Skeletal muscle tissue (tissue), 4 donors: ENCODE measurements around the gene BLMH. TPM values are rescaled to one million over a fixed set of nuclear protein-coding genes. Genes with fewer than 3 reads are reported as not detected.

ENCODE experiments used
- H3K27ac ChIP-seq: one replicate; pipeline ENCODE4 v1.7.0; 2013; ENCODE audit warnings: mild to moderate bottlenecking, low read depth, low read length, inconsistent platforms
- H3K27me3 ChIP-seq, 3 donors: one replicate each; pipeline ENCODE4 v1.7.0; 2013; ENCODE audit warnings: low read length in 3 of 3; ENCODE audit not compliant: control insufficient read depth in 3 of 3, insufficient read depth in 3 of 3
- H3K36me3 ChIP-seq, 3 donors: one replicate each; pipeline ENCODE4 v1.7.0; 2013; ENCODE audit warnings: low read length in 3 of 3; ENCODE audit not compliant: control insufficient read depth in 3 of 3, insufficient read depth in 3 of 3
- H3K4me1 ChIP-seq, 3 donors: one replicate each; pipeline ENCODE4 v1.7.0; 2013; ENCODE audit warnings: low read length in 3 of 3, mild to moderate bottlenecking in 3 of 3; ENCODE audit not compliant: control insufficient read depth in 3 of 3, insufficient read depth in 3 of 3
- H3K4me3 ChIP-seq, 3 donors: one replicate each; pipeline ENCODE4 v1.7.0; 2013; ENCODE audit warnings: low read length in 3 of 3
- H3K9ac ChIP-seq, 3 donors: one replicate each; pipeline ENCODE4 v1.7.0; 2013; ENCODE audit warnings: low read length in 3 of 3, mild to moderate bottlenecking in 3 of 3, moderate library complexity in 2 of 3, low read depth in 1 of 3
- H3K9me3 ChIP-seq, 3 donors: one replicate each; pipeline ENCODE4 v1.7.0; 2013; ENCODE audit warnings: low read length in 3 of 3; ENCODE audit not compliant: control insufficient read depth in 3 of 3
- total RNA-seq: library from RNA; depleted of rRNA; stranded (reverse); fragments of >200 nt; gene quantifications from one replicate; pipeline ENCODE4 v1.2.3, GENCODE V29; 2014
- donor health status: Osteomylitis.

Gene BLMH
- total RNA-seq, 1 donor from 2014 or later, result 37.1 TPM

DNA sequence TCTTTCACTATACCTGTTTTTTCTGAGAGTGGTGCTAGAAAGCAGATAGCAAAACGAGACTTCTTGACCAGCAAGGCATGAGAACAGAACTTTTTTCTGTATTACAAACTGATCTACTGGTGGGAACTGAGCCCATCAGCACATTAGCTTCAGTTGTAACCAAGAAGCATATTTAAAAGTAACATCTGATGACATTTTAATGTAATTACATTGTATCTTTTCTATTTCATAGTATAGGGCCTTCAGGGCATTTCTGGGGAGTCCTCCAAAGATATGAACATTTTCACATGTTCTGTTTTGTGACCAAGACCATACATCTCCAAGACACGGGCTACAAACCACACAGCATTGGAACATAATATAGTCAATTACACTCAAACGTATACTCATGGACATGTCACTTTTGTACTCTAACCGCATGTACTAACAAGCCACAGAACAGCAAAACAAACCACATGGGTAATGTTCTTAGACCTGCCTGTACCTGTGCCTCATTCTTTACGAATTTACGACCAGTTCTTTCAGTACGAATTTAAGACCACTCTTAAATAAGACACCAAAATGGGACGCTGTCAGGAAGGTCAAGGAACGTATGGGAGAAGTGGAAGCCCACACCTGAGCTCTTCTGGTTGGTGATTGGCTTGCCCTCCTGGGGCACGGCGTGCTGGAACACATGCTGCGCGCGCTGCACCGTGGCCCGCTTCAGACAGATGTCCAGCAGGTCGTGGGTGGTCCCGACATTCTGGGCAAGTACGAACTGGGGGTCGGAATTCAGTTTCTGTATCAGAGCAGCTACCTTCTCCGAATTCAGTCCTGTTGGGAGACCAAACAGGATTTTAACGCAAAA lies 825 bp downstream of the BLMH start:
- H3K4me1 ChIP-seq, result peaks cover 13 to 20% (median 14%) of the 10 kb centered on the region in 3 donors
- H3K27me3 ChIP-seq, result no peaks in the 10 kb centered on the region
- no peak overlapping the region for H3K27ac ChIP-seq
- H3K9ac ChIP-seq, result peak overlapping the region; percentile 45 to 84 (median 83)
- H3K9me3 ChIP-seq, result no peaks in the 10 kb centered on the region
- peak overlapping the region; percentile 76 to 94 (median 89) for H3K4me3 ChIP-seq
- H3K36me3 ChIP-seq, result peaks cover 8 to 14% (median 14%) of the 10 kb centered on the region in 3 donors

DNA sequence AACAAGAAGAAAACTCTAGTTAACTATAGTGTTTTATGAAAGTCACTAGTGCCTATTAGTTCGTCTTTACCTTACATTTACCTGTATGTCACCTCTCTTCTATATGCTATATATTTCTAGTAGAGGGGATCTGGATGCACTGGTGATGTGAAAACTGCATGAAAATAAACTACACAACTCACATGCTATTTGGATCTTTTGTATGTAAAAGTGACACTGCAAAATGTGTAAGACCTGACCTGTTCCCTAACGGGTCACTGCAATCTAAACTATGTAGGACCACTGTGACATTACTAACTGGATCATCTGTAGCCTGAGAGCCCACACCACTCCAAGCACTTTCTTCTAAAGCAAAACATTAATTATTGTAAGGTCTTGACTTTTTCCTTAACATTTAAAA lies 1.7 kb downstream of the BLMH start:
- peak overlapping the region in 1 of 3 donors; percentile 76 for H3K4me3 ChIP-seq
- H3K27me3 ChIP-seq, result no peaks in the 10 kb centered on the region
- no peak overlapping the region for H3K27ac ChIP-seq
- H3K4me1 ChIP-seq, result peaks cover 13 to 20% (median 14%) of the 10 kb centered on the region in 3 donors
- H3K36me3 ChIP-seq, result peaks cover 11 to 22% (median 21%) of the 10 kb centered on the region in 3 donors
- H3K9me3 ChIP-seq, result no peaks in the 10 kb centered on the region
- H3K9ac ChIP-seq, result peak overlapping the region in 1 of 3 donors; percentile 1

DNA sequence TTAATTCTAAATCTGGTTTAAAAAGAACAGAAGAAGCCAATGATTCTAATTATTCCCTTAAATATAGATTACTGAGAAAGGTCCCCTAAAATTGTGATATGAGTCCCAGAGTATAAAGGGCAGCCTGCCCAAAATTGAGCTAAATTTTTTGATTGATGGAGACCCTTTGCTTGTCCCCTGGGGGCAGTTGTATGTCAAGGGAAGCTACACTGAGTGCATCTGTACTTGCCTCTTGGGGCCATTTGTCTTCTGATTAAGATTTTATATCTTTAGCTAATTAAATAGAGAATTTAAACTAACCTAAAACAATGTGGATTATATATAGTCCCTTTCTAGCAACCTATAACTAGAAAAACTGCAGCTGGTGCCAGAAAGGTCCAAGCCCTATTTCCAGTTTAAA lies 12.6 kb downstream of the BLMH start:
- no peak overlapping the region for H3K4me3 ChIP-seq
- no peaks in the 10 kb centered on the region for H3K27me3 ChIP-seq
- H3K27ac ChIP-seq, result no peak overlapping the region
- peaks cover 3 to 35% (median 23%) of the 10 kb centered on the region in 3 donors for H3K36me3 ChIP-seq
- no peaks in the 10 kb centered on the region for H3K4me1 ChIP-seq
- no peak overlapping the region for H3K9ac ChIP-seq
- H3K9me3 ChIP-seq, result no peaks in the 10 kb centered on the region

DNA sequence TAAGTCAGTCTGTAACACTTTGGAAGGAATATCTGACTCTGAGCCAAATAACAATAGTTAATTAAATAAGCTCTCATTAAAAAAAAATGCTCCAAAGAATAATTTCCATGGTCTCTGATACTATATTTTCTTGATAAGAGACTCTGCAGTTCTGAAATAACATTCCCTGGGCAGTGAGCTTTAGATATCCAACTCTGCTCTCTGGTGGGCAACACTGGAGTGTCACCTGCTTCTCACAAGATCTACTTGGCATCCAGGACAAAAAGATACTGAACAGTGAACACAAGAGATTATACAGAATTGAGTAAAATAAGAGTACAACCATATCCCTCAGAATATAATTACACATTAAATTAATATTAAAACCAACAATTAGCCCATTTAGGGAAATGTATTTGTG lies 13.7 kb downstream of the BLMH start:
- Histone ChIP-seq H3K9ac (no peak overlapping the region), H3K4me3 (no peak overlapping the region), H3K9me3 (no peaks in the 10 kb centered on the region), H3K4me1 (no peaks in the 10 kb centered on the region), H3K36me3 (peaks cover 3 to 34% (median 22%) of the 10 kb centered on the region in 3 donors), H3K27ac (no peak overlapping the region), H3K27me3 (no peaks in the 10 kb centered on the region)

DNA sequence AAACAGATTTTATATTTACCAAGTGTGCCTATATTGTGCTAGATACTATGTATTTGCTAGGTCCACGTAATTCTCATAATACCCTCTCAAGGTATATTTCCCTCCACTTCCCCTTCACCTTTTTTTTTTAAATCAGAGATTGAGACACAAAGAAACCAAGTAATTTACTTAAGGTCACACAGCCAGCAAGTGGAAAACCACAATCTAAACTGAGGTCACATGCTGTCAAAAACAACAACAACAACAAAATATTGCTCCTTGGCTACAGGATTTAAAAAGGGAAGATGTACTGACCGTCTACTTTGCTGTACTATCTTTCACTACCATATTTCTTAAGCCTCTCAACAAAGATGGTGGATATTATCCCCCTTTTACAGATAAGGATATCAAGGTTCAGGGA lies 15.8 kb downstream of the BLMH start:
- Histone ChIP-seq H3K27ac (no peak overlapping the region), H3K9me3 (no peaks in the 10 kb centered on the region), H3K4me3 (no peak overlapping the region), H3K27me3 (no peaks in the 10 kb centered on the region), H3K36me3 (peaks cover 12 to 42% (median 34%) of the 10 kb centered on the region in 3 donors), H3K9ac (no peak overlapping the region), H3K4me1 (no peaks in the 10 kb centered on the region)

DNA sequence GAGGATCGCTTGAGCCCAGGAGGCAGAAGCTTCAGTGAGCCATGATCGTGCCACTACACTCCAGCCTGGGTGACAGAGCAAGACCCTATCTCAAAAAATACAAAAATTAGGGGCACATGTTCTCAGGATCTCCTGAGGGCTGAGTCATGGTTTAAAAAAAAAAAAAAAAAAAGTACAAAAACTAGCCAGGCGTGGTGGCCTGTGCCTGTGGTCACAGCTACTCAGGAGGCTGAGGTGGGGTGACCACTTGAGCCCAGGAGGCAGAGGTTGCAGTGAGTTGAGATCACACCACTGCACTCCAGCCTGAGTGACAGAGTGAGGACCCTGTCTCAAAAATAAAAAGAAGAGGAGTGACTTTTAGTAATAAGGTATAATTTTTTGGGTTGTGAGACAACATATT lies 16.9 kb downstream of the BLMH start:
- H3K9ac ChIP-seq, result no peak overlapping the region
- no peaks in the 10 kb centered on the region for H3K27me3 ChIP-seq
- no peak overlapping the region for H3K27ac ChIP-seq
- H3K4me1 ChIP-seq, result no peaks in the 10 kb centered on the region
- no peak overlapping the region for H3K4me3 ChIP-seq
- H3K9me3 ChIP-seq, result no peaks in the 10 kb centered on the region
- peaks cover 15 to 39% (median 36%) of the 10 kb centered on the region in 3 donors for H3K36me3 ChIP-seq

DNA sequence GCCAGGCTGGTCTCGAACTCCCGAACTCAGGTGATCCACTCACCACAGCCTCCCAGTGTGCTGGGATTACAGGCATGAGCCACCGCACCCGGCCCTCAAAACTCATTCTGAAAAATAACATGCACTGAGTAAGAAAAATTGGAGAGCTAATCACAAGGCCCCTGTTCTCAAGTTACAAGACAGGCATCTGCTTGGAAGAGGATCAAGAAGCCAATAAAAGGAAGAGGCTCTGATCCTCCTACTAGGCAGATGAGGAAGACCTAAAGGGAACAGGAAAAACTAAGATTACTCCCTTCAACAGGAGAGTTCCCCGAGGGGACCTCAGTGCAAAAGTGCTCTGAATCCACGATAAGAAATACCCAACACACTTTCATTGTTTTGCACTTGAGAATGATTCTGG lies 18.4 kb downstream of the BLMH start:
- no peaks in the 10 kb centered on the region for H3K4me1 ChIP-seq
- H3K27ac ChIP-seq, result no peak overlapping the region
- H3K9me3 ChIP-seq, result no peaks in the 10 kb centered on the region
- H3K27me3 ChIP-seq, result no peaks in the 10 kb centered on the region
- H3K4me3 ChIP-seq, result no peak overlapping the region
- H3K36me3 ChIP-seq, result peaks cover 18 to 38% (median 38%) of the 10 kb centered on the region in 3 donors
- H3K9ac ChIP-seq, result no peak overlapping the region

DNA sequence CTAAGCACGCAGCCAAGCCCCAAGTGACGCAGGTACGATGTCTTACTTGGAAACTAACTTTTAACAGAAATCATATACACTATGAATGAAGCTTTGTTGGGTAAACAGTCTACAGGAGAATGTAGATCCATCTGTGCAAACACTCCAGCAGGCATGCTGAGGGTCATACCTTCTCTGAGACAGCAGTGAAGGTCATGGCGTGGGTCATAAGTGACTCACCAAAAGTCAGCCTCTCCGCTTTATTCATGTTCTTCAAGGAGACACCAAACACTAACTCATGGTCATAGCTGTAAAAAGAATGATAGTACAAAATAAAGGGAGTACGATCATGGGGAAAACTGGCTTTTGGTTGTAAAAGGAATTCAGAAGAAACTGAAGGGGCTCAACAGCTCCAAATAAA lies 20.6 kb downstream of the BLMH start:
- no peaks in the 10 kb centered on the region for H3K9me3 ChIP-seq
- H3K9ac ChIP-seq, result no peak overlapping the region
- no peak overlapping the region for H3K4me3 ChIP-seq
- H3K27me3 ChIP-seq, result no peaks in the 10 kb centered on the region
- no peak overlapping the region for H3K27ac ChIP-seq
- no peaks in the 10 kb centered on the region for H3K4me1 ChIP-seq
- peaks cover 24 to 47% (median 38%) of the 10 kb centered on the region in 3 donors for H3K36me3 ChIP-seq

DNA sequence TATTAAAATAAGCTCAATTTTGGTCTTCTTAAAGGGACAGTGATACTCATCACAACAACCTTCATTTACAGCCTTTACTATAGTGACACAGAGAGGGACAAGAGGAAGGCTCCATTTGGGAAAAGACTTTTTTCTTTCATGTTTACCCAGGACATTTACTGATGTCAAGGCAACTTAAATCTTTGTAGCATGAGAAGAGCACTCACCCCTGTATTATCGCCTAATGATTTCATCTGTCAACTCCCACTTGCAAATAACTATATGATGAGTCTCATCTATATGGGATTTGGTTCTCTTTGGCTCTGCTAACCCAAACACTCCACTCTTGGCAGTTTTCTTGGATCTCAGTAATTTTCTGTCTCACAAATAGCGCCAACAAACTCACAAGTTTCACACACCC lies 24.1 kb downstream of the BLMH start:
- Histone ChIP-seq H3K4me1 (peaks cover 0 to 8% (median 0%) of the 10 kb centered on the region in 3 donors), H3K27ac (no peak overlapping the region), H3K9ac (no peak overlapping the region), H3K36me3 (peaks cover 21 to 50% (median 35%) of the 10 kb centered on the region in 3 donors), H3K27me3 (no peaks in the 10 kb centered on the region), H3K4me3 (no peak overlapping the region), H3K9me3 (no peaks in the 10 kb centered on the region)

DNA sequence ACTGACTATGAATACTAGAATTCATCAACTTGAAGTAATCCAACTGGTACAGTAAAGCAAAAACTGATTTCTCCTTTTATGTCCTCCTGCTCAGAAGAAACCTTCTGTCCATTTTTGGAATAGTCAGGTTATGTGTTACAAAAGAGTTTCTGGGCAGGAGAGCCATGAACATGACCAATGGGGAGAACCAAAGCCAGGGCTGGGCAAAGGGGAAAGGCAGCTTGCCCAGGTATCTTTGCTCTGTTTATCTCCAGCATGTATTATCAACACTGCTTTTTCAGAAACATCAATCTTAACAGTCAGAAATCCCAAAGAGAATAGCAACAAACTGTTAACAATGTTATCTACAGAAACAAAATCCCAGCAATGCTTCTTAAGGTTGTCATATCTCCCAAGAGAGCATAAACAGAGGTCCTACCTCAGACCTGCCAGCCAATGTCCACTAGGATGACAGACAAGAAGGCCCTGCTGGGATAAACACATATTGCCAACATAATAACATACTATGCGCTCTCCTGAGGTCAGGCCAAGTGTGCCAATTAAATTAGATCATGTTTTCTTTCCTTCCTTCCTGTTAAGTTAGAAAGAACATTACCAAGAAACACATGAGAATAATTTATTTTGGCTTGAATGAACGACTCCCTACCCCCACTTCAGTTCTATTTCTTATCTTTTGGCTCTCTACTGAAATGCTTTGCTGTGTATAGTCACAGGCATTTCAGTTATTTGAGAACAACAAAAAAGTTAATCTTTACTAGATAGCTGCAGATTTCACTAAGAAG lies 28.0 kb downstream of the BLMH start:
- H3K27me3 ChIP-seq, result no peaks in the 10 kb centered on the region
- peaks cover 0 to 8% (median 0%) of the 10 kb centered on the region in 3 donors for H3K4me1 ChIP-seq
- H3K27ac ChIP-seq, result peak overlapping the region; percentile 11
- no peak overlapping the region for H3K9ac ChIP-seq
- H3K4me3 ChIP-seq, result no peak overlapping the region
- peaks cover 9 to 27% (median 22%) of the 10 kb centered on the region in 3 donors for H3K36me3 ChIP-seq
- no peaks in the 10 kb centered on the region for H3K9me3 ChIP-seq
